HG03378 (cell line): ENCODE data around the gene FGFR2.
"Not testable (repeated sequence)": the region's sequence is repeated elsewhere in the genome, so short reads cannot be mapped to it uniquely, and the experiment has no call there.

Source experiments
- ATAC-seq: cut with Tn5 transposase; IDR thresholded peaks from one replicate; pipeline ENCODE4 v1.9.1; 2021; ENCODE audit warnings: mild to moderate bottlenecking, moderate library complexity; ENCODE audit not compliant: unreplicated experiment

FGFR2 gene

GRCh38 chr10:121556455-121556854, 41.8 kb downstream of the FGFR2 start:
- ATAC-seq = no peak

DNA sequence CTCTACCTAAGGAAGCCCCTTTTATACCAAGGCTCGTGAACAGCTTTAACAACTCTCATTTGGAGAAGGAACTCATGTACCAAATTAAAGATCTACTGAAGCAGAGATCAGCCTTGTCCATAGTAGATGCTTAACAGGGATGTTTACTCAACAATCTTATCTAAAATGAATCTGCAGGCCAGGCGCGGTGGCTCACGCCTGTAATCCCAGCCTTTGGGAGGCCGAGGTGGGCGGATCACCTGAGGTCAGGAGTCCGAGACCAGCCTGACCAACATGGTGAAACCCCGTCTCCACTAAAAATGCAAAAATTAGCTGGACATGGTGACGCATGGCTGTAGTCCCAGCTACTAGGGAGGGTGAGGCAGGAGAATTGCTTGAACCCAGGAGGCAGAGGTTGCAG, 43.3 kb downstream of the FGFR2 start:
- not testable (repeated sequence) for ATAC-seq

DNA sequence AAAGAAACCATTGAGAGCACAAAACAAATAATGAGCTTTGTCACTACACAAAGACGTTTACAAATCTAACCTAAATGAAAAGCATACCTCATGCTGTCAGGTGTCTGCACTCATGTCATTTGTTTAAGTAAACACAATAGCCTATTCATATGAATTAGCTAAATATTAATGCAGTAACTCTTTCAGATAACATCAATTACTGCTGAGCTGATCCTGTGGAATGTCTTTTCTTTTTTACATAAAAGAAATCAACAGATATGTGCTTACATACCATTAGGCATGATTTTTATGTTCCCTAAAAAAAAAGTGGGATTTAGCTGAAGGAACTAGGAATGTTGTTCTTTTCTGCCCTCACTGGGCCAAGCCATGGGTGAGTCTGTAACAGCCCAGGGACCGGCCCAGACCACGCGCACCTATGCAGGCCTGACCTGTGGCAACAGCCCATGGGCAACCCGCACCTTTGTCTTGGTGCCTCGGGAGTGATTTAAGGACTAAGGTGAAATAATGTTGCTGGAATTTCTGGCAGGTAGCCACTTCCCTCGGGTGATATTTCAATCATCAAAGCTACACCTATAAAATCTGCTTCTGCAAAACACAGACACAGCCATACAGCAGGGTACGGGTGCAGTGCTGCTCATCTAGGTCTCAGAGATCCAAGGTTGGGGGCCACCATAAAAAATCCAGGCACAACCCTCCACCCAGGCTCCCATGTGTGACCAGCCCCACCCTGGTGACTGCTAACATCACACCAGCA, 44.6 kb downstream of the FGFR2 start:
- no peak for ATAC-seq

DNA sequence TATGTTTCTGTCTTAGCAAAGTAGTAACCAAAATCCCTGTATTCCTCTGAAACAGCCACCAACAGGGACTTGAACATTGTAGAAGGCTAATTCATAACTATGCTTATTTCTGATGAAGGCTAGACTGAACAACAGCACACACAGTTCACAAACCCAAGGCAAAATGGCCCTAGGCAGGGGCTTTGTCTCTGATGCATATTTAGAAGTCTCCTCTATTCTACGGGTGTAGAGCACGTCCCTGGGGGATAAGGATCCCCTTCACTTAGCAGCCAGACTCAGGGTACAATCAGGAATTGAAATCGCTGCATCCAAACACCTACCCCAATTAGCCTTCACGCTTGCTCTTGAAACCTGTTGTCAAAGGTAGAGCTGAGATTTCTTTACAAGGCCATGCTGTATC, 45.5 kb downstream of the FGFR2 start:
- no peak for ATAC-seq

GRCh38 chr10:121551210-121551885, 46.9 kb downstream of the FGFR2 start:
- ATAC-seq = no peak

- no peak for ATAC-seq
Measured at GRCh38 chr10:121544301-121544869, 53.9 kb downstream of the FGFR2 start.

- no peak for ATAC-seq
Measured at GRCh38 chr10:121543545-121543944, 54.7 kb downstream of the FGFR2 start.

DNA sequence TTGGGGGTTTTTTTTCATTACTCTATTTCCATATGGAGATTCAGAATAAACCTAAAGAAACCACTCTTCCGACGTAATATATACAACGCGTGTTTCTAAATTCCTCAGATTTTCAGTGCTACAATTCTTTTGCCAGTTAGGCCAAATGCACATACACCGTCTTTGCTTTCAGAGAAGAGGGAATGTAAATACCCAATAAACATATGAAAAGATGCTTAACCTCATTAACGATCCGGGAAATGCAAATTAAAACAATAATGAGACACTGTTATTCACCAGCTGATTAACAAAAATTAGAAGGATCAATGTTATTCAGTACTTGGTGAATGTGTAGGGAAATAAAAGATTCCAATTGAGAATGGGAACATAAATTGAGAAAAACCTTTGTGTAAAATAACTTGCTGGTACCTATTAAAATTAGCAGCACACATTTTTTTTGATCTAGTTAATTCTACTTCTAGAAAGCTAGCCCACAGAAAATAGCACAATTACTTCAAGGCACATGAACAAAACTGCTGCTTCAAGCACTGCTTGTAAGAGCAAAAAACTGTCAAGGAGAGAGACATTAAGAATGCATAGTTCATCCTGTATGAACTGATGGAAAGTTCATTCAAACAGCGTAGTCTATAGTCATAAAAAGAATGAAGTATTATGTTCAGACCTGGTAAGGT, 56.7 kb downstream of the FGFR2 start:
- ATAC-seq = no peak

DNA sequence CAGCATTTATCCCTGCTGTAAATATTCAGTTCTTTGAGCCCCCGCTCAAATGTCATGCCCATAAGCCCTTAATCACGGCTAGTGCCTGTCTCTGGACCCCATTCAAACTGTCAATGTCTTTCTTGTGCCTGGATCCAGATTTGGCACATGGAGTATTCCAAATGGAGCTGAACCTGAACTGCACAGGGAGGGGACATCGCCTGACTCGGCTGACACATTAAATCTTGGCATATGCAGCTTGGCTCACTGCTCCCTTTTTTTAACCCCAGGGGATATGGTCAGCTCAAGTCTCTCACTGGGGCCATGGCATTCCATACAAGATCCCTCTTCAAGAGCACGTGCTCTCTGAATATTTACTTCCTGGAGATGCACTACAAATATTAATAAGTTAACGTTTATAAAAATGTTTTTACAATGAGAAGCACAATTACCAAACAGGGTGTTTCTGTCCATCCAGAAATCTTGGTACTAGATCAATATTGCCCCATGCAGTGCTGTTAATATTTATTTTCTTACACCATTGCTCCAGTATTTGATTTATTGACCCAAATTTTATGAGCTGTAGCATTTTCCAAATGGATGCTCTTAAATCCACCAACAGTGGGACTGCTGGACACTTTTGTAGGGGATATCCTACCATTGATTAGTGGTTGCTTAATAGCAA, 57.4 kb downstream of the FGFR2 start:
- ATAC-seq = no peak

DNA sequence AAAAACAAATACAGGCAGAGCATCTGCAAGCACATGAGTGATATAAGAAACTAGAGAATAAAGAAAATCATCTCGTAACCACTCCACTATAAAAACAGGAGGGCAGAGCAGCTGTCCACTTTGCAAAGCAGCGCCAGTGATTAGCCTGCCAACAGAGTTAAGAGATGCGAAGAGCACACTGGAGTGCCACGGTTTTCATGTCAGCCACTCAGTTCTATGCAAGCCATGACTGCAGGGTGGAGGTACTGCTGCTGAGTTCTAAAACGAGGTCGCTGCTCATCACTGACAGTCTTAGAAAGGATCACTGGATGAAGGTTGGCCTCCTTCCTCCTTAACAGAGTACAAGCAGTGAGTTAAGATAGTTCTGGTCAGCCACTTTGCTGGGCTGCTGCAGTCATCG, 58.5 kb downstream of the FGFR2 start:
- no peak for ATAC-seq

- no peak for ATAC-seq
Measured at GRCh38 chr10:121536310-121536913, 61.8 kb downstream of the FGFR2 start.

GRCh38 chr10:121535381-121535780, 62.9 kb downstream of the FGFR2 start:
- no peak for ATAC-seq

DNA sequence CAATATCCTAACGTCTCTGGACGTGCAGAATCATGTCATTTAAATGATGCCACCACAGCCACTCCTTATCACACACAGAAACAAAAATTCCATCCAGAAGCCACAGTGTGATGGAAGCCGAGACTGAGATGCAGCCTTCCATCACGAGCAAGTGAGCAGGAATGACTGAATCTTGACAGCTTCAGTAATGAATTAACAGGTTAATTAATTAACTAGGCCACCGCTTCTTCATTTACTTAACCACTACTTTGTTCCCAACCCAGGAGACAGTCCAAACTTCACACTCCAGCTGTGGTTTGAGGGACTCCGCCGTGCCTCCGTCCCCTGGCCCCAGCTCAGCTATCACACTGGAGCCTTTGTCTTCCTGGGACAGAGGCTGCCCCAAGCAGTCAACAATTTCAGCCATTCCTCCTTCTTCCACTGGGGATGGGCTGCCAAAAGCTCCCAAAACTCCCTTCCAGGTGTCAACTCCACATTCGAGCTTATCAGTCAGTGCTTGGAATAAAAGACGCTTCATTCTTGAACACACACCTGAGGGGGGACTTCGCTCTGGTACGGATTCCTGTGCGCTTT, 65.9 kb downstream of the FGFR2 start:
- ATAC-seq = no peak

DNA sequence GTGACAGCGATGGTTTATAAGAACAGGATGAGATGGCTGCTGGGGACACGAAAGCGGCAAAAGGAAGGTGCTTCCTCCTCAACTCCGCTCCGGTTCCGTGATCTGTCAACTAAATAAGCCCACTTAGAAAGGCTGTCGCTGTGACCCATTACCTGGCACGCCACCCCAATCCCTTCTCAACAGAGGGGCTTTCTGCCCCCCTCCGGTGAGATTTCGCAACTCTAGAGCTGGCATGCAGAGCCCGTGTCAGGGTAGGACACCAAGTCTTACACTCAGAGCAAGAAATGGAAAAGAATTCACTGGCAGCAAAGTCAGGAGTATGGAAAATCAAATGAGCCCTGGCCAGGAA, 66.4 kb downstream of the FGFR2 start:
- no peak for ATAC-seq

GRCh38 chr10:121531076-121531829, 67.0 kb downstream of the FGFR2 start:
- ATAC-seq = no peak

- ATAC-seq = no peak
Measured at GRCh38 chr10:121530481-121531075, 67.7 kb downstream of the FGFR2 start.

GRCh38 chr10:121527690-121528089, 70.6 kb downstream of the FGFR2 start:
- ATAC-seq = no peak

GRCh38 chr10:121526801-121527221, 71.4 kb downstream of the FGFR2 start:
- ATAC-seq = no peak

GRCh38 chr10:121526135-121526790, 72.0 kb downstream of the FGFR2 start:
- no peak for ATAC-seq
